ENCODE results near the gene HS1BP3.

The HS1BP3 gene

DNA sequence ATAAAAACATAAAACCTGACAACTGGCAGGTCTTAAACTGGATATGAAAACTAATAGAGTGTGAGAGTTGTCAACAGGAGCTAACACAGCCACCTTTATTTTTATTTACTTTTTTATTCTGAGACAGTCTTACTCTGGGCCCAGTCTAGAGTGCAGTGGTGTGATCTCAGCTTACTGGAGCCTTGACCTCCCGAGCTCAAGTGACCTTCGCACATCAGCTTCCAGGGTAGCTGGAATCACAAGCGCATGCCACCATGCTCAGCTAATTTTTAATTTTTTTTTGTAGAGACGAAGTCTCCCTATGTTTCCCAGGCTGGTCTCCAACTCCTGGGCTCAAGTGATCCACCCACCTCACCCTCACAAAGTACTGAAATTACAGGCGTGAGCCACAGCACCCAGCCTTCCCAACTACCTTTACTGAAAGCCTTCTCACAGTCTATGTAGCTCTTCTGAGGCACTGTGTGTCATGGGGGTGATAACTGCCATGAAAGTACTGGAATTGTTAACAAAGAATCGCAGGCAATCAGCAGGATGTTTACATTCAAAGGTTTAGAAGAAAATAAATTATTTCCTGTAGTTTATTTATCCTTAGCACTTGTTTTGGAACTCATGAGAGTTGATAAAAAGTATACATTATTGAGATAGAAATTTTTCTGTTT is 40.3 kb upstream of the HS1BP3 start:
- no peak overlapping the region for H3K4me3 ChIP-seq (ENCODE audit: control insufficient read depth, low read depth, low read length)
- TF ChIP-seq, protein P1, sequence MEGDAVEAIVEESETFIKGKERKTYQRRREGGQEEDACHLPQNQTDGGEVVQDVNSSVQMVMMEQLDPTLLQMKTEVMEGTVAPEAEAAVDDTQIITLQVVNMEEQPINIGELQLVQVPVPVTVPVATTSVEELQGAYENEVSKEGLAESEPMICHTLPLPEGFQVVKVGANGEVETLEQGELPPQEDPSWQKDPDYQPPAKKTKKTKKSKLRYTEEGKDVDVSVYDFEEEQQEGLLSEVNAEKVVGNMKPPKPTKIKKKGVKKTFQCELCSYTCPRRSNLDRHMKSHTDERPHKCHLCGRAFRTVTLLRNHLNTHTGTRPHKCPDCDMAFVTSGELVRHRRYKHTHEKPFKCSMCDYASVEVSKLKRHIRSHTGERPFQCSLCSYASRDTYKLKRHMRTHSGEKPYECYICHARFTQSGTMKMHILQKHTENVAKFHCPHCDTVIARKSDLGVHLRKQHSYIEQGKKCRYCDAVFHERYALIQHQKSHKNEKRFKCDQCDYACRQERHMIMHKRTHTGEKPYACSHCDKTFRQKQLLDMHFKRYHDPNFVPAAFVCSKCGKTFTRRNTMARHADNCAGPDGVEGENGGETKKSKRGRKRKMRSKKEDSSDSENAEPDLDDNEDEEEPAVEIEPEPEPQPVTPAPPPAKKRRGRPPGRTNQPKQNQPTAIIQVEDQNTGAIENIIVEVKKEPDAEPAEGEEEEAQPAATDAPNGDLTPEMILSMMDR (IDR thresholded peaks at IDR 0.05; ENCODE audit: control insufficient read depth, insufficient read depth, low read depth, low read length, missing control alignments), result no peak
- no peak for DNase-seq (ENCODE audit: low read depth)

DNA sequence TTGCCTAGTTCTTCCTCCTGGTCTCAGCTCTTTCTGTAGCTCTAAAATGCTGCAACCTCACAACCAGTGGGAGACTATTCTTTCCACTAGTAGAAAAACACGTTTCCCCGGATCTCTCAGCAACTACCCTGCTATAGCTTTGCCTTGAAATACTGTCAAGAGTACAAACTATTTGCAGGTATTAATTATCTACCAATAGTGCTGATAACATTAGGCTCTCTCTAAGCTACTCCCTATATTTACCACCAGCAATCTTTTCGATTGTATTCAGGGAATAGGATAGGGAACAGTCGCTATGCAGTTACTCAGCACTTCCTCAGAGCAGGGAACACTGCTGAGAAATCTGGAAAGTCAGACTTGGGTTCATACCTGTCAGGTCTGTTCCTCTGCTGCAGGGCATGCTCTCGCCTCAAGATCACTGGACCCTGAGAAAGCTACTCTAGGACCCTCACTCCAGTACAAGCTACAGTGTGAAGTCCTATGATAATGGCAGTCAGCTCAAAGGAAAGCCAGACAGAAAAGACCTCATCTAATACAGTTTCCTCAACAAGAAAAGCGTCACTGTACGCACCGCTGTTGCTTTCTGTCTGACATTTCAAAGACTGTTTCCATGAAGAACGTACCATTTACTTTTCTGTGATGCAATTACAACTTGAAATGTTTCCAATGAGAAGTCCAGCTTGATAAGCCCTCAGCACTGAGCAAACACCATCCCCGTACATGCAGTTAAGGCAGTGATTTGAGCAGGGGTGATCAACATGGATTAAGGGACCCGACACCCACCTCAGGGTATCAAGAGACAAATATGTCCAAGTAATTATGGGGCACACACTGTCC is 38.7 kb upstream of the HS1BP3 start:
- no peak for DNase-seq (ENCODE audit: low read depth)
- TF ChIP-seq, protein P1 (IDR thresholded peaks at IDR 0.05; ENCODE audit: control insufficient read depth, insufficient read depth, low read depth, low read length, missing control alignments), result no peak

DNA sequence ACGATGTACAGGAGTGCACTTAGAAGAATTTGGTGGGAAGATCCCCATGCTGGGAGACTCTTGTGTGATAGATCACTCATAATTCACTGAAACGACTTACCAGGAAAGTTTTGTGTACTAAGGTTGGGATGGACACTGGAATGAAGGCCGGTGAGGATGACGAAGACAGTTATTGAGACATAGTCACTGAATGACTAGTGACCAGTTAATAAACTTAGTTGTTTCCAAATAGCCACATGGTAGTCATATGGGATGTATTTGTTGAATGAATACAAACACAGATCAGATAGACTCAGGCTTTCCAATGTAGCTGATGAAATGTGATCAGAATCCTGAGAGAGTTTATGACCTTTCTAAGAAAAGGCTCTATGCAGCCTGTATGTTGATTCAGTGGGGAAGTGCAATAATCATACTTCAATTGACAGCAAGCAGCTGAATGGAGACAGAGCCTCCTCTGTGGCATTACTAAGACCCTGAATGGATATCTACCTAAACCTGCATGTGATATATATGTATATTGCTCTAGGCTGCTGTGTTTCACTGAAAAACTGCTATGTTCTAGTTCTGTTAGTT is 36.4 kb upstream of the HS1BP3 start:
- DNase-seq (ENCODE audit: low read depth), result no peak
- TF ChIP-seq, protein P1 (IDR thresholded peaks at IDR 0.05; ENCODE audit: control insufficient read depth, insufficient read depth, low read depth, low read length, missing control alignments), result no peak
- H3K4me3 ChIP-seq (ENCODE audit: control insufficient read depth, low read depth, low read length), result no peak overlapping the region

More for the DNA sequence above, 38.7 kb upstream of the HS1BP3 start:
- no peak overlapping the region for H3K4me3 ChIP-seq (ENCODE audit: control insufficient read depth, low read depth, low read length)

DNA sequence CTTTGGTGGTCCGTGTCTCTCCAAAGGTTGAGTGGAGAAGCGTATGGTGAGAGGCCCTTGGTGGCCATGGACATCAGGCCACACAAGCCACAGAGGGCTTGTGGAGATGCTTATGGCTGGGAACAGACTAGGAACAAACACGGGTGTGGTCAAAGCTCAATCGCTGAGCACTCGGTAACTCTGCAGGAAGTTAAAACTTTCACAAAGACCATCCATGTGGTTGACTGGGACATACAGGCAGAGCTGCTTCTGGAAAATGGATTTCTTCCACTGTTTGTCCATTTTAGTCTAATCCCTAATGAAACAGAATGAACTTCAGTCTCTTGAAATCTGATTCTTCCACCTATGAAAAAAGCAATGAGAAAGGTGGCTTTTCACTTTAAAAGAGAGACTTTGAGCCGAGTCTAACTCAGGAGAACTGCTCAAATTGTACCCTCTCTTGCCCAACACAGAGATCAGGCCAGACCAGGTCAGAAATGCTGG is 33.7 kb upstream of the HS1BP3 start:
- no peak for DNase-seq (ENCODE audit: low read depth)
- TF ChIP-seq, protein P1 (IDR thresholded peaks at IDR 0.05; ENCODE audit: control insufficient read depth, insufficient read depth, low read depth, low read length, missing control alignments), result no peak
- H3K4me3 ChIP-seq (ENCODE audit: control insufficient read depth, low read depth, low read length), result no peak overlapping the region

DNA sequence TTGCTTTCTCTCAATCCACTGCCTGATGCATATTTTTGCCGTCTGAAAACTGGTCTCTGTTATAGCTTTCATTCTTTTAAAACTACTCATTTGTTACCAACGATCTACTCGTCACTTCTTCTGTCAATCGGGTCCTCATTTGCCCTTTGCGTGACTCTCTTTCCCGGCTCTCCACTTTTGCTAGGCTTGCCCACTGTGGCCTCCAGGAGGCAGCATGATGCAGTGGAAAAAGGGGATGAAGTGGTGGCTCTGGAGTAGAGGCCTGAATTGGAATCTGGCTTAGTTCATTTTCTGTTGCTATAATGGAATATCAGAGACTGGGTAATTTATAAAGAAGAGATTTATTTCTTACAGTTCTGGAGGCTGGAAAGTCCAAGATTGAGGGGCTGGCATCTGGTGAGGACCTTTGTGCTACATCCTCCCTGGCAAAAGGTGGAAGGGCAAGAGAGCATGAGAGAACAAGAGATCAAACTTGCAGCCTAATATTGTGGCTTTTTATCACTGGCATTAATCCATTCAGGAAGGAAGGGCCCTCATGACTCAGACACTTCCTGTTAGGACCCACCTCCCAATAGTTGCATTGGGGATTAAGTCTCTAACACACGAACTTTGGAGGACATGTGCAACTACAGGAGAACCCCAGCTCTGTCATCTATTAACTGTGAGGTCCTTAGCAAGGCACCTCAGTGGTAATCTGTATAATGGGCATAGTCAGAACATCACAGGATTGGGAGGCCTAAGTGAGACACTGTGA is 31.4 kb upstream of the HS1BP3 start:
- no peak for DNase-seq (ENCODE audit: low read depth)
- TF ChIP-seq, protein P1 (IDR thresholded peaks at IDR 0.05; ENCODE audit: control insufficient read depth, insufficient read depth, low read depth, low read length, missing control alignments), result peak; percentile 73
- no peak overlapping the region for H3K4me3 ChIP-seq (ENCODE audit: control insufficient read depth, low read depth, low read length)

DNA sequence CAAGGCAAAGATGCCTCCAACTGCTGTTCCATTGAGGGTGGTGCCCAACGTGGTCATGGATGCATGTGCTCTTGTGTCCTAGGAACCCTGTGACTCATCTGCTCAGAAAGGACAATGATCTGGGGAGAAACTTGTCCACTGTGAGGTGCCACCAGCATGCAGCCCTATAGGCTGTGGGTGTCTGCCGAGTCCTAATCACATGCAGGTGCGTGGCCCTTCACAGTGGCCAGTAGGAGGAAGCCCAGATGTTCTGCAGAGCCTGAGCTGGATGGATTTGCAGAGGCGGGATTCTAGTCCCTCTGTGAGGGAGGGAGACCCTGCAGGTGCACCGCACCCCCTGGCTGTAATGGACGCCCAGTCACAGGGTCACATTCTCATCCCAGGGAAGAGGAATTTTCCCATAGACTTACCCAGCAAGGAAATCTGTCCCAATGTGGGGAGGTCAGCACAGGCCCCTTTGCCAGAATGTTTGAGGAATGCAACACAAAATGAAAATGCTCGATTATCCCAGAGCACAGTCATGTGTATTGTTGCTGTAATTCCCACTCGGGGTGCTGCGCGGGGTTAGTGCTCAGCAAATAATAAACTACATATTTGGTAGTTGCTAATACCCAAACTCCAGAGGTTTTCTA is 30.0 kb upstream of the HS1BP3 start:
- no peak for DNase-seq (ENCODE audit: low read depth)
- TF ChIP-seq, protein P1 (IDR thresholded peaks at IDR 0.05; ENCODE audit: control insufficient read depth, insufficient read depth, low read depth, low read length, missing control alignments), result no peak
- no peak overlapping the region for H3K4me3 ChIP-seq (ENCODE audit: control insufficient read depth, low read depth, low read length)
